ENCODE results near the gene FAM124A.
A peak's percentile ranks its signal among the peaks of the same experiment; 100 is the strongest.

The FAM124A gene

GRCh38 chr13:51222037-51222685 lies at the start of gene FAM124A:
Gene FAM124A (plus strand): TSS chr13:51222398. CDS start chr13:51222502, 104 bp downstream.
- DNase-seq (ENCODE audit: low spot score), result peak; percentile 63

- no peak for DNase-seq (ENCODE audit: low spot score)
These were observed 47.2 kb upstream of the FAM124A start for GRCh38 chr13:51175021-51175420.

- no peak for DNase-seq (ENCODE audit: low spot score)
These were observed 46.6 kb upstream of the FAM124A start for GRCh38 chr13:51175639-51176038.

- no peak for DNase-seq (ENCODE audit: low spot score)
These were observed 45.0 kb upstream of the FAM124A start for GRCh38 chr13:51177188-51177587.

GRCh38 chr13:51178456-51179074 lies 43.6 kb upstream of the FAM124A start:
- no peak for DNase-seq (ENCODE audit: low spot score)

- DNase-seq (ENCODE audit: low spot score), result no peak
These were observed 42.7 kb upstream of the FAM124A start for GRCh38 chr13:51179432-51179971.

GRCh38 chr13:51180853-51181511 lies 41.2 kb upstream of the FAM124A start:
- DNase-seq (ENCODE audit: low spot score), result no peak

- no peak for DNase-seq (ENCODE audit: low spot score)
These were observed 40.3 kb upstream of the FAM124A start for GRCh38 chr13:51181786-51182383.

- DNase-seq (ENCODE audit: low spot score), result no peak
These were observed 30.5 kb upstream of the FAM124A start for GRCh38 chr13:51191743-51192142.

GRCh38 chr13:51192348-51192747 lies 29.9 kb upstream of the FAM124A start:
- no peak for DNase-seq (ENCODE audit: low spot score)

GRCh38 chr13:51193387-51193786 lies 28.8 kb upstream of the FAM124A start:
- no peak for DNase-seq (ENCODE audit: low spot score)

- no peak for DNase-seq (ENCODE audit: low spot score)
These were observed 27.3 kb upstream of the FAM124A start for GRCh38 chr13:51194942-51195341.

GRCh38 chr13:51201886-51202285 lies 20.3 kb upstream of the FAM124A start:
- DNase-seq (ENCODE audit: low spot score), result no peak

GRCh38 chr13:51202477-51203046 lies 19.6 kb upstream of the FAM124A start:
- DNase-seq (ENCODE audit: low spot score), result no peak

GRCh38 chr13:51206584-51206983 lies 15.6 kb upstream of the FAM124A start:
- no peak for DNase-seq (ENCODE audit: low spot score)

- DNase-seq (ENCODE audit: low spot score), result no peak
These were observed 14.3 kb upstream of the FAM124A start for GRCh38 chr13:51207881-51208280.

- DNase-seq (ENCODE audit: low spot score), result no peak
These were observed 13.5 kb upstream of the FAM124A start for GRCh38 chr13:51208716-51209115.

- no peak for DNase-seq (ENCODE audit: low spot score)
These were observed 10.3 kb upstream of the FAM124A start for GRCh38 chr13:51211910-51212309.

GRCh38 chr13:51212758-51213157 lies 9.4 kb upstream of the FAM124A start:
- no peak for DNase-seq (ENCODE audit: low spot score)

GRCh38 chr13:51213173-51213728 lies 8.9 kb upstream of the FAM124A start:
- no peak for DNase-seq (ENCODE audit: low spot score)

GRCh38 chr13:51218626-51219025 lies 3.6 kb upstream of the FAM124A start:
- no peak for DNase-seq (ENCODE audit: low spot score)

- no peak for DNase-seq (ENCODE audit: low spot score)
These were observed 1.5 kb upstream of the FAM124A start for GRCh38 chr13:51220706-51221105.

Data from NAMALWA (cell line).